Omental fat pad (tissue), 4 donors: ENCODE measurements around the gene DCAF6. TPM values are rescaled to one million over a fixed set of nuclear protein-coding genes. Genes with fewer than 3 reads are reported as not detected.

ENCODE experiments used
- ATAC-seq: fragments of 150-250 bp; one replicate; pipeline ENCODE4 v1.9.1; 2016; ENCODE audit warnings: mild to moderate bottlenecking, moderate library complexity; ENCODE audit not compliant: low FRiP score
- DNase-seq: peaks from one replicate; pipeline ENCODE4 v3.0.0-alpha.2; 2019; ENCODE audit warnings: low spot score
- CTCF ChIP-seq, 3 donors: fragments of 450-650 bp; IDR thresholded peaks; one replicate each; pipeline ENCODE4 v1.5.1; 2016 to 2017; ENCODE audit warnings: antibody characterized with exemption in 3 of 3, mild to moderate bottlenecking in 3 of 3, moderate library complexity in 2 of 3
- total RNA-seq, 4 donors: library from RNA; depleted of rRNA; stranded (reverse); fragments of >200 nt; gene quantifications; one replicate each; pipeline ENCODE4 v1.1.0, GENCODE V29; 2016

The DCAF6 gene
- total RNA-seq, 4 donors from 2014 or later: 57.2 to 98.4 (median 75.5) TPM

- ATAC-seq (no peak), DNase-seq (no peak)
- no peak for TF ChIP-seq CTCF (IDR thresholded peaks at IDR 0.05)
Measured at GRCh38 chr1:167964646-167965045, 28.2 kb downstream of the DCAF6 start.

GRCh38 chr1:167966050-167966449, 29.6 kb downstream of the DCAF6 start:
- TF ChIP-seq CTCF (IDR thresholded peaks at IDR 0.05): no peak
- ATAC-seq (no peak), DNase-seq (no peak)

GRCh38 chr1:167968569-167968968, 32.1 kb downstream of the DCAF6 start:
- ATAC-seq: no peak
- TF ChIP-seq CTCF (IDR thresholded peaks at IDR 0.05): no peak
- DNase-seq: no peak

GRCh38 chr1:167973832-167974231, 37.3 kb downstream of the DCAF6 start:
- no peak for ATAC-seq
- DNase-seq: no peak
- no peak for TF ChIP-seq CTCF (IDR thresholded peaks at IDR 0.05)

- DNase-seq: no peak
- ATAC-seq: no peak
- TF ChIP-seq CTCF (IDR thresholded peaks at IDR 0.05): no peak
Measured at GRCh38 chr1:167974698-167975097, 38.2 kb downstream of the DCAF6 start.

GRCh38 chr1:167977245-167977644, 40.8 kb downstream of the DCAF6 start:
- ATAC-seq (no peak), DNase-seq (no peak)
- no peak for TF ChIP-seq CTCF (IDR thresholded peaks at IDR 0.05)

GRCh38 chr1:167981933-167982332, 45.5 kb downstream of the DCAF6 start:
- ATAC-seq: no peak

More at GRCh38 chr1:167981933-167982332, 45.5 kb downstream of the DCAF6 start:
- DNase-seq: no peak
- TF ChIP-seq CTCF (IDR thresholded peaks at IDR 0.05): no peak
